ENCODE results near the gene TRIM17. TPM values are rescaled to one million over a fixed set of nuclear protein-coding genes. Genes with fewer than 3 reads are reported as not detected.

Gene TRIM17
- total RNA-seq, 2 donors from 2014 or later, result 1.6 to 6.2 TPM

DNA sequence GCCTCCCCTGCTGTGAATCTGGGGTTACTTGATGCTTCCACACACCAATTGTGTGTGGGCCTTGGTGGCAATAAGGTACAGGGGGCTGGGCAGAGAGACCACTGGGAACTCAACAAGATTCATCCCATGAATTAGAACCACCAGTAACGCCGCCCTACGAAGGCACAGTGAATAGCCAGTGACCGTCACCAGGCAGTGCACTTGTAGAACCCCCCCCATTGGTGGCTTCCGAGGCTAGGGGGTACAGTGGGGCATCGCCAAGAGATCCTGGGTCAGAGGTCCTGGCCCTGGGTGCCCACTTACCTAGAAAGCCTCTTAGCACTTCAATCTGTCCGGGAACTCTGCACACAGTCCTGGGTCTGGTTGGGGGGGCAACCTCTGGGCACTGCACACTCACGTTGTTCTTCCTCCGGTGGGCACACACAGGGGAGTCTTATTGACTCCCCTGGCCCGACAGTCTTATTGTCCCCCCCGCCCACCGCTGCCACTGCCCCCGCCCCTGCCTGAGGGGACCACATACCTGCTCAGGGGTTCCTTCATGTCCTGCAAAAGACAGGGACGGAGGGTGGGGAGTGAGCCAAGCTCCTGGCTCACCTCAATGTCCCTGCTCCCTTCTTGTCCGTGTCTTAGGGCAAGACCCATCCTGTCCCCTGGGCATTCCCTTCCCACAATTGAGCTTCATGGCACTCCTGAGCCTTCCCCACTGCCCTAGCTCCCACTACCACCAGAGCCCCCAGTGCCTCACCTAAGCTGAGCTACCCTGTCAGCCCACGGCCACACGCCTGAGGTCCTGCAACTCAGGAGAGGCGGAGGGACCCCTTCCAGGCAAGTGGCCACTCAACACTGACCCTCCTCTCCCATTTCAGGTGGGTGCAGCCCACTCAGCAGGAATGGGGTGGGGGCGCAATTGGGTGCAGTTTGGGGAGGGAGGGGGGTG, 7.5 kb downstream of the TRIM17 start:
- Mint-ChIP-seq H3K9me3 (no peaks in the 10 kb centered on the region), H3K27ac (no peak overlapping the region), H3K27me3 (ENCODE audit: low read depth) (no peaks in the 10 kb centered on the region), H3K4me1 (ENCODE audit: low read depth) (peaks cover 32% of the 10 kb centered on the region), H3K36me3 (ENCODE audit: insufficient read depth in 2 of 2) (peaks cover 2 to 6% of the 10 kb centered on the region in 2 donors), H3K4me3 (no peak overlapping the region)
- ATAC-seq (replicated peaks in 1 of 2) (no peak), DNase-seq (no peak)

DNA sequence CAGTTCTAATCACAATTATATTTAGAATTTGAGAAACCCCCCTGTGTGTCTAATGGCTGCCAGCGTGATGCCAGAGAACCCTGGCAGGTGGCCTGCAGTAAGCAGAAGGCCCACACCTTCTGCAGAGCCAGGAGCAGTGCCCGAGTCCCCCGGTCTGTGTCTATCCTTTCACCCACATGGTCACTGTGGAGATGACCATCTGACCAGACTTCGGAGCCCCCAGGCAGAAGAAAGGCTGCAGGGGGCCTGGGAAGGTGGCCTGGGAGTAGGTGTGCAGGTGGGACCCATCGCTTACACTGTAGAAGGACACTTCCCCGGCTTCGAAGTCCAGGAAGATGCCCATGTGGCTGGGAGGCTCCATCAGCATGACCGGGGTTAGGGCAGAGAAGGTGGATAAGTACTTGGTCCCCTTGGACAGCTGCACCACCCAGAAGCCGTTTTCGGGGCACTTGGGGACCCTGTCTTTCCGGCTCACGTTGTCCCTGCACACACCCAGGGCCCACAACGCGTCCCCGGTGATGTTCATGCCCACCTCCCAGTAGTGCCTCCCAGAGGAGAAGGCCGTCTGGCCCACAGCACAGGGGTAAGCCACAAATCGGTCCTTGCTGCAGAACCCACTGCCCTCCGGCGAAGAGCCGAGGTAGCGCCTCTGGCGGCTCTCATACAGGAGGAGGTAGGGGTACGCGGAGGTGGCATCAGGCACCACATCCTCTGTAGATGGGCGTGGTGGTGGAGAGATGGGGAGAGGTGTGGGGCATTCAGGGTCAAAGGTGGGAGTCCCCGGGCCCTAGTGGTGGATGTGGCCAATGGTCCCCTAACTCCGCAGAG, 8.4 kb downstream of the TRIM17 start:
- H3K36me3 Mint-ChIP-seq (ENCODE audit: insufficient read depth in 2 of 2), result peaks cover 6% of the 10 kb centered on the region in 2 donors
- H3K4me1 Mint-ChIP-seq (ENCODE audit: low read depth), result peaks cover 35% of the 10 kb centered on the region
- H3K27me3 Mint-ChIP-seq (ENCODE audit: low read depth), result no peaks in the 10 kb centered on the region
- peak overlapping the region; percentile 43 to 66 for H3K4me3 Mint-ChIP-seq
- DNase-seq (no peak), ATAC-seq (replicated peaks in 1 of 2) (no peak)
- no peaks in the 10 kb centered on the region for H3K9me3 Mint-ChIP-seq
- no peak overlapping the region for H3K27ac Mint-ChIP-seq

DNA sequence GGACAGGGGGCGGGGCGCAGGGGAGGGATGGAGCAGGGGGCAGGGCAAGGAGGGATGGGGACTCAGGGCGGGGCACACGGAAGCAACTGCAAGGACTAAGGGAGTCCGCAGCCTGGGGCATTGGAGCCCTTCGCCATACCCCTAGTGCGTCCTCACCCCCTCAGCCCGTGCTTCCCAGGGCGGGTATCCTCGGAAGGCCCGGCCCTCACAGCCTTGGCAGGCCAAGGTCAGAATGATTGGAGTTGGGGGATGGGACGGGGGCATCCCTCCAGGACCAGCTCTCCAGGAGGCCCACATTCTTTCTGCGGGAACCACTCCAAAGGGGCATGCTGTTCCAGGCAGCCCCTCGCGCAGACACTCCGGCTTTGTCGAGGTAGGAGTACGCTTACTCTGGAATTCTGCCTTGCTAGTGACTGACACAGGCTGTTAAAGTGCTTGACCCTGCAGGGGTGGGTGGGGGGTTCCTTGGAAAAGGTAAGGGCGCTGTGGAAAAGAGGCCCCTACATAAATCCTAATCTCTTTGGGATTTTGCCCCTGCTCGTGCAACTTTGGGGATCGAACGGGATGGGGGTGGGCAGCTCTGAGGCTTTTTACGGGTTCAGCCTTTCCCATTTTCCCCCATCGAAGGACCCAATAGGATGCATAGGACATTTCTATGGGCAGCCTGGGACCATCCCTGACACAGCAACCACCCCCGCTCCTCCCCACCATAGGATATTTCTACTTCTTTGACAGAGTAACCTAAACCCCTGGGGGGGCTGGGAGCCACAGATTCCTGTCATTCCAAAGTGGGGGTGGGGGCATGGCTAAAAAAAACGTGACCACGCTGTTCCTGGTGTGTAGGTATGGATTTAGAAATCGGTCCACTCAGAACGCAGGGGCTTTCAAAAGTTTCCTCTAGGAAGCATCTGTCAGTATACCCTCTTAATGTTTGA, 9.3 kb downstream of the TRIM17 start:
- no peak for ATAC-seq (replicated peaks in 1 of 2)
- Mint-ChIP-seq H3K36me3 (ENCODE audit: insufficient read depth in 2 of 2) (peaks cover 6 to 8% of the 10 kb centered on the region in 2 donors), H3K27me3 (ENCODE audit: low read depth) (no peaks in the 10 kb centered on the region), H3K9me3 (no peaks in the 10 kb centered on the region), H3K4me3 (peak overlapping the region; percentile 93 to 96), H3K4me1 (ENCODE audit: low read depth) (peaks cover 44% of the 10 kb centered on the region), H3K27ac (peak overlapping the region; percentile 96)
- DNase-seq, result no peak

DNA sequence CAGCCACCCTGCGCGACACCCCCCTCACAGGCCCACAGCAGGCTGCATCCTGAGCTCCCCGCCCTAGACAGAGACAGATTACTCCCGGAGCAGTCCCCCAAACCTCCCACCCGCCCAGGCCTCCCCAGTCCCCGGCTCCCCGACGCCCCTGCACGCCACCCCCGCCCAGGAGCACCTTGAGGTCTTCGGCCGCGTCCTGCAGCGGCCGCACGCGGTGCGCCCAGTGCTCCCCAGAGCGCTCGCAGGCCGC, 10.8 kb downstream of the TRIM17 start:
- no peaks in the 10 kb centered on the region for H3K27me3 Mint-ChIP-seq (ENCODE audit: low read depth)
- DNase-seq (no peak), ATAC-seq (replicated peaks in 1 of 2) (no peak)
- H3K9me3 Mint-ChIP-seq, result no peaks in the 10 kb centered on the region
- H3K4me3 Mint-ChIP-seq, result peak overlapping the region; percentile 93 to 96
- H3K4me1 Mint-ChIP-seq (ENCODE audit: low read depth), result peaks cover 58% of the 10 kb centered on the region
- peaks cover 8% of the 10 kb centered on the region in 2 donors for H3K36me3 Mint-ChIP-seq (ENCODE audit: insufficient read depth in 2 of 2)
- peak overlapping the region; percentile 91 for H3K27ac Mint-ChIP-seq

DNA sequence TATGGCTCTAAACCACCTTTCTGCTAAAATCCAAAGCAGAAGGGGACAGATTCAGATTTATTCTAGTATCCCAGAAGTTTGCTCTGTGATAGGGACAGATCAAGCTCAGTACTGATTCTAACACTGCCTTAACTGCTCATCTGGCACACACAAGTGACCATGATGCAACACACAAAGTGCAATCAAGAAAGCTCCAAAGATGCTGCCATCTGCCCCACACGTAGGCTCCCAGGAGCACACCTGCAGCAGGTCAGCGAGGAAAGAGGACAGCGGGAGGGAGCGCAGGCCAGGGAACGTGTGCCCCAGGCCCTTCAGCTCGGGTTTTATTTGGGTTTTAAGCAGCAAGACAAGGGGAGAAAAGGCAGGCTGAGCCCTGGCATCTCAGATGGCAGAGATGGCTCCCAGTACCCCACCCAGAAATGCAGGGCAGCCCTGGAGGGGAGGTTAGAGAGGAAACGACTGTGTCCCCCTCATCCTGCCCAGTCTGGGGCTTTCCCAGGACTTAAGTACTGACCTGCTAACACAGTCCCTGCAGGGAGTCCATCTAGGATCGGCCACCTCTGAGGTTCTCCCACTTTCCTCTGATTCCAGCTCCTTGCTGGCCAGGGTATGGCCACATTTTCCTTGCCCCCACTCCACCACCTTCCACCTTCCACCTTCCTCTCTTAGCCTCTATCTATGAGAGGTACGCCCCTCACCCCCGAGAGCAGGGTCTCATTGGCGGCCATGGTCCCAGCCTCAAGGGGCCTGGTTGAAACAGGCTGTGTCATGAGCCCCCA, 11.3 kb downstream of the TRIM17 start:
- H3K9me3 Mint-ChIP-seq, result no peaks in the 10 kb centered on the region
- H3K36me3 Mint-ChIP-seq (ENCODE audit: insufficient read depth in 2 of 2), result peaks cover 8% of the 10 kb centered on the region in 2 donors
- no peak for DNase-seq
- H3K27me3 Mint-ChIP-seq (ENCODE audit: low read depth), result no peaks in the 10 kb centered on the region
- peak overlapping the region; percentile 93 to 96 for H3K4me3 Mint-ChIP-seq
- no peak for ATAC-seq (replicated peaks in 1 of 2)
- peaks cover 58% of the 10 kb centered on the region for H3K4me1 Mint-ChIP-seq (ENCODE audit: low read depth)
- H3K27ac Mint-ChIP-seq, result peak overlapping the region; percentile 91

DNA sequence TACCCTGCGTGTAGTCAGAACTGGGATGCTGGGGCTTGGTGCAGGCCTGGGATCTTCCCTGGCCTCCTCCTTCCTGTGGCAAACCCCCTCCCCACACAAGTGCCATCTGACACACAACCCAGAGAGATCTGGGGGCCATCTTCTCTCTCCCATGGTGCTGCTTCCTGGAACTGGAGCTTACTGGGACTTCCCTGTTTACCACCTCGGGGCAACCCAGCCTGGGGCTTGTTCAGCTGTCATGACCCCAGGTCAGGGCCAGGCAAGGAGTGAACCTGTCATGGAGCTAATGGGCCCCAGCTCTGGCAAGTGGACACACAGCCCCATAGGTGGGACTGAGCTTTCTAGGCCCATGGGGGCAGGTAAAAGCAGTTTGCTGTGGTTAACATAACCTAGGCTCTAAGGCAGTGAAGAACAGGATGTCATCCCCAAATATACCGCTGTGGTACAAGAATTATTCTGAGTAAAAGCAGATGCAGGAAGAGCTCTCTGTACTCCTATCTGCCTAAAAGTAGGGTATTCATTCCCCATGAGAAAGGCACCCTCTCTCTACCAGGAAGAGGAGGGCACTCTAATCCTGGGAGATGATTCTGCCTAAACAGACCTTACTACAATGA, 12.4 kb downstream of the TRIM17 start:
- peaks cover 8% of the 10 kb centered on the region in 2 donors for H3K36me3 Mint-ChIP-seq (ENCODE audit: insufficient read depth in 2 of 2)
- peaks cover 58% of the 10 kb centered on the region for H3K4me1 Mint-ChIP-seq (ENCODE audit: low read depth)
- no peaks in the 10 kb centered on the region for H3K9me3 Mint-ChIP-seq
- peak overlapping the region; percentile 93 to 96 for H3K4me3 Mint-ChIP-seq
- ATAC-seq (replicated peaks in 1 of 2) (no peak), DNase-seq (no peak)
- H3K27ac Mint-ChIP-seq, result peak overlapping the region; percentile 86
- H3K27me3 Mint-ChIP-seq (ENCODE audit: low read depth), result no peaks in the 10 kb centered on the region

DNA sequence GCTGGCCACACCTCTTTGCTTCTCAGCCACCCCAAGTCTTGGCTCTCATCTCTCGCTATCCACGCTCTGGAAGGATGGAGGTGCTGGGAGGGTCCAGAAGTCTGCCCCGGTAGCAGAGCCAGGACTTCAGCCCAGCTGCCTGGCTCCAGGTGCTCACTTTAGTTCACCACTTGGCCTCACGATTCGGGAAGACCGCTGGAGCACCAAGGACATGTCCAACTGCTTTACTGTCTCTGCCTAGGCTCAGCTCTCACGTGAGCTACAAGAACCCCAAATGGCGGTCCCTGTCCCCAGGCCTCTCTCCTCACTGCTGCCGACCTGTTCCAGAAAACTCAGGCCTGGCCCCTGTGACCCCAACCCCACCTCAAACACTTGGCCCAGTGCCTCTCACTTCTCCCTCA, 13.4 kb downstream of the TRIM17 start:
- H3K27ac Mint-ChIP-seq, result peak overlapping the region; percentile 86
- H3K36me3 Mint-ChIP-seq (ENCODE audit: insufficient read depth in 2 of 2), result peaks cover 8% of the 10 kb centered on the region in 2 donors
- H3K9me3 Mint-ChIP-seq, result no peaks in the 10 kb centered on the region
- DNase-seq (no peak), ATAC-seq (replicated peaks in 1 of 2) (no peak)
- H3K27me3 Mint-ChIP-seq (ENCODE audit: low read depth), result no peaks in the 10 kb centered on the region
- peaks cover 54% of the 10 kb centered on the region for H3K4me1 Mint-ChIP-seq (ENCODE audit: low read depth)
- H3K4me3 Mint-ChIP-seq, result peak overlapping the region; percentile 93 to 96

DNA sequence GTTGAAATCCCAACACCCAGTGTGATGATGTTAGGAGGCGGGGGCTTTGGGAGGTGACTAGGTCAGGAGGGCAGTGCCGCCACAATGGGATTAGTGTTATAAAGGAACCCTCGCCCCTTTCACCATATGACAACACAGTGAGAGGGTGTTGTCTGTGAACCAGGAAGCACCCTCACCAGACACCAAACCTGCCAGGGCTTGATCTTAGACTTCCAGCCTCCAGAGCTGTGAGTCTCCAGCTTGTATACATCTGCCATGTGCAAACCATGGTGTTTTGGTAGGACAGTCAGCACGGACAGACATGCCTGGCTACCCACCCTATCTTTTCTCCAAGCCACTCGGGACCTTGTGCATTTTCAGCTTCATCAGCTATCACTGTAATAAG, 14.0 kb downstream of the TRIM17 start:
- H3K27me3 Mint-ChIP-seq (ENCODE audit: low read depth), result no peaks in the 10 kb centered on the region
- peaks cover 8 to 10% of the 10 kb centered on the region in 2 donors for H3K36me3 Mint-ChIP-seq (ENCODE audit: insufficient read depth in 2 of 2)
- H3K4me3 Mint-ChIP-seq, result no peak overlapping the region
- peaks cover 49% of the 10 kb centered on the region for H3K4me1 Mint-ChIP-seq (ENCODE audit: low read depth)
- peak overlapping the region; percentile 86 for H3K27ac Mint-ChIP-seq
- no peak for ATAC-seq (replicated peaks in 1 of 2)
- no peak for DNase-seq
- H3K9me3 Mint-ChIP-seq, result no peaks in the 10 kb centered on the region

DNA sequence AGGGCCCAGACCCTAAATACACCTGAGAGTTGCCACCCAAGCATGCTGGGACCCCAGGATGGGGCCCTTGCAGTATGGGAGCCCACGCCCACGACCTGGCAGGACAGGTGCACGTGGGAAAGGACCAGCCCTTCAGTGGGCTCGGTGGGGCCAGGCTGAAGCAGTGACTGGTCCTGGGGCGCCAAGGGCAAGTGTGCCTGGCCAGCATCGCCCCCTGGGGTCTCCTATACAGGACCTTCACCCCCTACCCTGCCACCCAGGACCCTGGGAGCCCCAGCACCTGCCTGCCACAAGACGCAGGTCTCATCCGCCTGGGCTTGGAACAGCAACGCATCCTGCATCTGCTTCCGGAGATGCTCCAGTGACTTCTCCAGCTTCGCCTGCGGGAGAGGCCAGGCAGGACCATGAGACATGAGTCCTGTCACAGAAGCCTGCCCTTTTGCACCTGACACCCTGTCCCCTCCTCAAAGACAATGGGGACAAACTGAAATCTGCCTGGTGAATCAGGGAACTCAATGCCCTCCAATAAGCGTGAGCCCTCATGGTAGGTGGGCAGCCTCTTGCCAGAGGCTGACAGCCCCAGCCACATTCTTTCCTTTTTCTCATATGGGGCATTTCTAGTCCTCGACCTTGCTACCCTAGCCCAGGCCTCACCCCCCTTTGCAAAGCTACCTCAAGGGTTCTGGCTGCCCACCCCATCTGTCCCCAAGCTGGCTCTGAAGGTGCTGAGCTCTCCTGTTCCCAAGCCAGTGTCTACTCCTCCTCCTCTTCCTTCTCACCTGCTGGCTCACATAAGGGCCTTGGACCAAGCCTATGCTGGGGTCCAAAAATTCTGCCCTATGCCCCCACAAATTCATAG, 14.7 kb downstream of the TRIM17 start:
- H3K4me3 Mint-ChIP-seq, result no peak overlapping the region
- H3K27me3 Mint-ChIP-seq (ENCODE audit: low read depth), result no peaks in the 10 kb centered on the region
- DNase-seq (no peak), ATAC-seq (replicated peaks in 1 of 2) (no peak)
- peaks cover 8 to 10% of the 10 kb centered on the region in 2 donors for H3K36me3 Mint-ChIP-seq (ENCODE audit: insufficient read depth in 2 of 2)
- H3K27ac Mint-ChIP-seq, result peak overlapping the region; percentile 86
- H3K9me3 Mint-ChIP-seq, result no peaks in the 10 kb centered on the region
- peaks cover 49% of the 10 kb centered on the region for H3K4me1 Mint-ChIP-seq (ENCODE audit: low read depth)

DNA sequence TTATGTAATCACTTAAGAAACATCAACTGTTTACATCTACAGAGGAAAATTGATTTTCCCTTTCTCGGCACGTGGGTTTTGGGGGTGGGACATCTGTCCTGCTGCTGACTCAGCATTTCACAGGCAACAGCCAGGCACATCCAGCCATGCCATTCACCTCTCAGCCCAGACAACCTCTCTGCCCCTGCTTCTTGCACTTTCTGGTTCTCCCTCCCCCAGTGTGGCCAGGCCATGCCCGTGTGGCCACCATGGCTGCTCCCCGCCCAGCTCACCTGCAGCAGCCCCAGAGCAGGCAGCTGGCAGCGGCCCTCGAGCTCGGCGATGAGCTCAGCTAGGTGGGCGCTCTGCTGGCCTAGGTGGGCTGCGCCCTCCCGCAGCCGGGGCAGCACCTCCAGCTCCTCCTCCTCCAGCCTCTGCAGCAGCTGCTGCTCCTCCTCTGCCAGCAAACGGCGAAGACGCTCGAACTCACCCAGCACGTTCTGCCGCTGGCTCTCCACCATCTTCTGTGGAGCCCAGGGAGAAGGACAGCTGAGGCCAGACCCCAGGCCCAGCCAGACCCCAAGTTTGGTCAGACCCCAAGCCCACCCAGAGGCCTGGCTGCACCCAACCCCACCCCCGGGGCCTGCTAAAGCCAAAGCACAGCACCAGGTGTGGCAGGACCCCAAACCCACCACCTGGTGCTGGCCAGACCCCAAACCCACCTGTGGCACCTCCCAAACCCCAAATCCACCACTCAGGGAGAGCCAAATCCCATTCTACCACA, 15.8 kb downstream of the TRIM17 start:
- H3K36me3 Mint-ChIP-seq (ENCODE audit: insufficient read depth in 2 of 2), result peaks cover 10 to 11% of the 10 kb centered on the region in 2 donors
- DNase-seq, result no peak

DNA sequence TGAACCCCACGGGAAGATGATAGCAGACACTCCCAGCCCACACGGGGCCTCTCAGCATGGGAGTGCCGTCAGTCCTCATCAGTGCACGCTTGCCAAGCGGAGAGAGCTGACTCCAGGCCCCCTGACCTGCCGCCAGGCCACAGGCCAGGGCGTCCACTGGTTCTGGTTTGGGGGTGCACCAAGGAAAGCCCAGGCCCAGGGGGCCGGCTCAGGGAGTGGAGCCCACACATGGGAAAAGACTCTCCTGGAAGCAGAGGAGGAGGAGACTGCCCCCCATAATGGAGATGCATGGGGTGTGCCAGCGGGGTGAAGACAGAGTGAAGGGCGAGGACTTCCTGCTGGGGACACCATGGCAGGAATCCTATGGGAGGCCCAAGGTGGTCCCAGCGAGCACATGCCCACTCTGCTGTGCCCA, 16.4 kb downstream of the TRIM17 start:
- H3K9me3 Mint-ChIP-seq, result no peaks in the 10 kb centered on the region
- DNase-seq (no peak), ATAC-seq (replicated peaks in 1 of 2) (no peak)
- H3K4me1 Mint-ChIP-seq (ENCODE audit: low read depth), result peaks cover 43% of the 10 kb centered on the region
- no peaks in the 10 kb centered on the region for H3K27me3 Mint-ChIP-seq (ENCODE audit: low read depth)
- no peak overlapping the region for H3K4me3 Mint-ChIP-seq
- no peak overlapping the region for H3K27ac Mint-ChIP-seq
- H3K36me3 Mint-ChIP-seq (ENCODE audit: insufficient read depth in 2 of 2), result peaks cover 5 to 10% of the 10 kb centered on the region in 2 donors

More for the DNA sequence above, 15.8 kb downstream of the TRIM17 start:
- peaks cover 49% of the 10 kb centered on the region for H3K4me1 Mint-ChIP-seq (ENCODE audit: low read depth)
- H3K27ac Mint-ChIP-seq, result no peak overlapping the region
- no peak for ATAC-seq (replicated peaks in 1 of 2)
- no peak overlapping the region for H3K4me3 Mint-ChIP-seq
- no peaks in the 10 kb centered on the region for H3K27me3 Mint-ChIP-seq (ENCODE audit: low read depth)
- H3K9me3 Mint-ChIP-seq, result no peaks in the 10 kb centered on the region

Measured in activated T-cell treated with anti-CD3 and anti-CD28 coated beads, Interleukin-2, amount 50 U/mL, for 72 hours (primary cell).